Esophagus mucosa (tissue), 1 donor: ENCODE measurements around the gene C1orf35. TPM values are rescaled to one million over a fixed set of nuclear protein-coding genes. Genes with fewer than 3 reads are reported as not detected.

Source experiments
- ATAC-seq: fragments of 200-7000 bp; cut with Tn5 transposase; one replicate; pipeline ENCODE4 v1.9.1; 2020
- total RNA-seq: library from RNA; stranded (reverse); gene quantifications from one replicate; pipeline ENCODE4 v1.2.4, GENCODE V29; 2023
- donor health status: DM: yes; HTN: yes; CAD: no.

Gene C1orf35
- total RNA-seq, 1 donor from 2014 or later, result 13.9 TPM

DNA sequence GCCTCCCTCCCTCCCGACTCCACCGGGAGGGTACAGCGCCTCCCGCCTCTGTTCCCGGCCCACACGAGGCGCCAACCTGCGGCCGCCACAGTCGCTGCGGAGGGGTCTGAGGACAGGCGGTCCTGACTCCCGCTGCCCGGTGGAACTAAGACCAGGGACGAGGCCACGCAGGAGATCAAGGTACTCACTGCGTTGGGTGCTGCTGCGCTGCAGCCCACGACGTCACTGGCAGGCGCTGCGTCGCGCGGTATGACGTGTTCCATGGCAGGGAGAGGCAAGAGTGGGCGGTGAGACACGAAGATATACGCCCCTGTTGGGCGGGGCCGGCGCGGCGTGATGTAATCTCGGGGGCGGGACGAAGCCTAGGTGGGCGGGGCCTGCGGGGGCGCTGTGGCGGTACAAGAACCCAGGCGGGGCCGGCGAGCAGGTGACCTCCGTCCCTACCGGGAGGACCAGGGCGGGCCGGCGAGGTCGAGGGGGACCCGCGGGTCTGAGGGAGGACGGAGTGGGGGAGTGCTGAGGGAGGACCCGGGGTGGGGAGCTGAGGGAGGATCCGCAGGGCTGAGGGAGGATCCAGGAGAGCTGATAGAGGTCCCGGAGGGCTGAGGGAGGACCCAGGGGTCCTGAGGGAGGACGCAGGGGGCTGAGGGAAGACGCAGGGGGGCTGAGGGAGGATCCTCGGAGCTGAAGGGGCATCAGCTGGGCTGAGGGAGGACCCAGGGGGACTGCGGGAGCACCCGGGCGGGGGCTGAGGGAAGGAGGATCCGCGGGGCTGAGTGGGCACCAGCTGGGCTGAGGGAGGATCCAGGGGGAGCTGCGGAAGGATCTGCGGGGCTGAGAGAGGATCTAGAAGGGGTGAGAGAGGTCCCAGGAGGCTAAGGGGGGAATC is 6.2 kb upstream of the C1orf35 start, which contains the start of gene MRPL55:
Gene MRPL55 (minus strand): TSS at position 227 of the 889 bp plus-strand sequence. CDS start 1,039 bp downstream, outside the sequence.
- ATAC-seq, result peak; percentile 98

DNA sequence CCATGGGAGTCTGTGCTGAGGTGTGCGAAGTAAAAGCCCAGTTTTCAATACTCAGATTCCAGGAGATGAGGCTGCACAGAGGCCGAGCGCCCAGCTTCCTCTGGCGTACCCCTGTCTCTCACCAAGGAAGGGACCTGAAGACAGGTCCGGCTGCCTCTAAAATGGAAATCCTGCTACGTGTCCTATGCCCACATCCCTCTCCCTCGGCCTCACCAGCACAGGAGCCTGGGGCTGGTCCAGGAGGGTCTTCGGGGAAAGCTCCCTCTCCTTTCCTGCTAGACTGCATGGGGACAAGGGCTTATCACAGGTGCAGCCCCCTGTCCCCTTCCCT is 5.6 kb upstream of the C1orf35 start:
- ATAC-seq, result no peak

DNA sequence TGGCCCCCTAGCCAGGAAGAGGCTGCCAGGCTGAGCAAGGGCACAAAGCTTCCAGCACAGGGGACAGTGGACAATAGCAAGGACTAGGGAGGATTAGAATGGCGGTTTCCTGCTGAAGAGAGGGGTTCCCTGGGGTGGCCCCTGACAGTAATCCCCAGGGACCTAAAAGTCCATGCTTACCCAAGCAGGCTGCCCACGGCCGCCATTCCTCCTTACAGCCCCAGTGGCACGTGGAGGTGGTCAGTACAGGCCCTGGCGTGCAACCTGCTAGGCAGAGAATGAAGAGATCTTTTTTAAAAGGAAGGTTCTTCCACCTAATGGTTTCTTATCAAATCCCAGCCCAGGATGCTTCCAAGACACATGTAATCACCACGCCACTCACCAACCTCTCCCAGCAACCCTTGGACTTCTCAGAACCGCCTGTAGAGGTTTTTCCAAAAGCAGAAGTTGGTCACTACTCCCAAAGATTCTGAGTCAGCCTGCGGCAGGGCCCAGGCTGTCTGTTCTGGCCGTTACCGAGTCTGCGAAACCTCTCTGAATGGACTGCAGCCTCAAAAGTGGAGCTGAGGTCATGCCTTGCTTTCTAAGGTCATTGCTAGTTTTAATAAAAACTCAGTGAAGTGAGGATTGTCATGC is 5.0 kb upstream of the C1orf35 start:
- no peak for ATAC-seq

DNA sequence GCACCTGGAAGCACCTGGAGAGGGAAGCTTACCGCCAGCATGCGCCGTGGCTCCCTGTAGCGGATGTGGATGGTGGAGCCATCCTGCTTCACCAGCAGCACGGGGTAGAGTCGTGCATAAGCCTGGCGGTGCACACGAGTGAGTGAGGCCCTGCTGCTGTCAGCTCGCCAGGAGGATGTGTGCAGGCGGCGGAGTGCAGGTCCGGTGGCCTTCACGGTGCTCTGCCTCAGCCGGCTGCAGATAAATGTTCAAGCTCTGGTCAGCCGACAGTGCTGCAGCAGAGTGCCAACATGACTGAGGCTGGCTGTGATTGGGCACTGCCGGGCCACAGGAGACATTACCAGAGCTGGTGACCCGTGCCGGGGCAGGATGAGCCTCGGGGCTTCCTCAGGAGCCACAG is 4.5 kb upstream of the C1orf35 start:
- ATAC-seq, result no peak

DNA sequence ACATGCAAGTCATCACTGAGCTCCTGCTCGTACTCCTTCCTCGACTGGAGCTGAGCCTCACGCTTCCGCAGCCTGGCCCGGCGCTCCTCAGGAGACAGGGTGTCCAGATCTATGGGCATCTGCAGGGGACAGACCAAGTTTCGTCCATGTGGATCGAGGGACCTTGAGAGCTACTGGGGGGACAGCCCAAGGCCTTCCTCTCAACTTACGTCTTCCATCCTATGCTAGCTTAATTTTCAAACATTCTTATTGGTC is 3.6 kb upstream of the C1orf35 start:
- ATAC-seq, result no peak

DNA sequence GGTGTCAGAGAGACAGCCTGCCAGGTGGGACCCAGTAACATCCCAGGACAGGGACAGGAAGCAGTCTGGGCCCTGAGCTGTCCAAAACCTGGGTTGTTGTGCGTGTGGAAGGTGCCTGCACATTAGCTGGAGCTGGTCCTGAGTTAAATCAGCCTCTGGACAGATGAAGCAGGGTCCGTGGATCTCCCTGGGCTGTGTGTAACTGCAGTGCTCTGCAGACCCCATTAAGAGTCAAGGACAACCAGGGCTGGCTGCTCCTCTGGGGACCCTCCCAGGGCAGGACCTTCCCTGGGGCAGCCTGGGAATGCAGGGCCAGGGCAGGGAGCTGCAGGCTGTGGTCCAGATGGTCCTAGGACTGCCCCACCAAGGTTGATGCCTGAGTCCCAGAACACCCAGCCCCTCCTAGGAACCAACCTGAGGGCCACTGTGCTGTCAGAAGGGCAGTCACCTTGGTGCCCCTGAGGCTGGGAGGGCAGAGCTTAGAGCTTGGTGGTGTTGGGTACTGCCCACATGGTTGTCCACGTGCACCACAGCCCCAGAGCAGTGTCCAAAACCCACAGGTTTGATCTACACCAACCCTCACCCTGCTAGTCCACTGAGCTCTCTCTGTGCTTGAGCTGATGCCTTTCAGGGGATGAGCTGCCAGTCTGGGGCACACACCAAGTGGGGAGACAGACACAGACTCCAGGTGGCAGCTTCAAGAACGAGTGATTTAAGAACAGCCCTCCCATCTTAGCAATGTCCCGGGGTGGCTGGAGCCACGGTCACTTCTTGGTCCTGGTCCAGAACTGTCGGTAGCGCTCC is 3.1 kb upstream of the C1orf35 start:
- ATAC-seq, result no peak

DNA sequence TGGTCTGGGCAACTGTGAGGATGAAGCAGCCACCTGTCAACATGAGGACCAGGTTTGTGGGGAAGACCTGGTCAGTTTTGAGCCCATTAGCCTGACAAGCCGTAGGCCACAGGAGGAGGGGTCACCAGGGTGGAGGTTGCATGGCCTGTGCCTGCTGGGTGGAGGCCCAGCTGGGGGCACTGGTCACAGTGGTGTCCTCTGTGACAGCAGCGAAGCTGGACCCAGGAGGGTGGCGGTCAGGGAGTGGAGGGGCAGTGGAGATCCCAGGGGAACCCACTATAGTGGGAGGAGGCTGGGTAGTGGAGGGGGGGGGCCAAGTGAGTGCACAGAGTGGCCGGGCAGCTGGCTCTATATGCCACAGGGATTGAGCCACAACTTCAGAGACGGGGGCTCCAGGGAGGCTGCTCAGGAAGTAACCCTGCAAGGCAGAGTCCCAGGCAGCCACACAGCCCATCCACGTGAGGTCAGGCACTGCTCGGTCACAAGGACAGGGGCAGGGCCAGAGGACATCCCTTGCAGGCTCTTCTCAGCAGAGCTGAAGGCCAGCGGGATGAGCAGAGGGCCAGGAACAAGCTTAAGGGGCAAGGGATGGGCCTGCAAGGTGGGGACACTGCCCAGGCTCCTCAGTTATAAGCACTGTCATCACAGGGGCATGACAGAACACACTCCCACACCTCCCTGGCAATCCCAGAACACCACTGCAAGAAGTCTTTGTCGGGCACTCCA is 2.3 kb upstream of the C1orf35 start:
- ATAC-seq, result no peak

DNA sequence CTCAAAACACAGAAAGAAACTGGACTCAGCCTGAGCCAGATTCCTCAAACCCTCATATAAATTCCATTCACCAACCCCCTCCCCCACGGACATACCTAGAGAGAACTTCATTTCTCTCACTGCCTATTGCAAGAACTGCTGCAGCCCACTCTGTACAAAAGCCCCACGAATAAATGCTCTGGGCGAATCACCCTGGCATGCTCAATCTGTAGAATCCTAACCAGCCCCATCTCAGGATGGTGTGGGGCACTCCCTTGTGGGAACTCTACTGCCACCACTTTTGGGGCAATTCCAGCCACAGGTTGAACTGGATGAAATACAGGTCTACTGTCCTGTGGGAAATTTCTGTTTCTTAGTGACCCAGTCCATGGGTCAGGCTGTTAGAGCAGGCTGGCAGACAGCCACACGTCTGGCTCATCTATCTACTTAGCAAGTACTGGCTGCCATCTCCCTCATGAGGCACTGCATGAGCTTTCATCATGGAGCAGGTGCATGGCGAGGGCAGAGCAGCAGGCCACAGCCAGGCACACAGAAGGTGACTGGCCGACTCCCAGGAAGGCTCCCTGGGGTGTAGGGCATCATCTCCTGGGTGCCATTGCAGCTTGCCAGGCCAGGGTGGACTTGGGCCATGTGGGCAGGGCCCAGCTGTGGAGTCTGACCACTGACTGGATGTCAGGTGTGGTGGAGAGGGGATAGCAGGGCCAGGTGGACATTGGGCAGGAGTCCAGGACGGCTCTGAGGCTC is 1.6 kb upstream of the C1orf35 start:
- ATAC-seq, result no peak

DNA sequence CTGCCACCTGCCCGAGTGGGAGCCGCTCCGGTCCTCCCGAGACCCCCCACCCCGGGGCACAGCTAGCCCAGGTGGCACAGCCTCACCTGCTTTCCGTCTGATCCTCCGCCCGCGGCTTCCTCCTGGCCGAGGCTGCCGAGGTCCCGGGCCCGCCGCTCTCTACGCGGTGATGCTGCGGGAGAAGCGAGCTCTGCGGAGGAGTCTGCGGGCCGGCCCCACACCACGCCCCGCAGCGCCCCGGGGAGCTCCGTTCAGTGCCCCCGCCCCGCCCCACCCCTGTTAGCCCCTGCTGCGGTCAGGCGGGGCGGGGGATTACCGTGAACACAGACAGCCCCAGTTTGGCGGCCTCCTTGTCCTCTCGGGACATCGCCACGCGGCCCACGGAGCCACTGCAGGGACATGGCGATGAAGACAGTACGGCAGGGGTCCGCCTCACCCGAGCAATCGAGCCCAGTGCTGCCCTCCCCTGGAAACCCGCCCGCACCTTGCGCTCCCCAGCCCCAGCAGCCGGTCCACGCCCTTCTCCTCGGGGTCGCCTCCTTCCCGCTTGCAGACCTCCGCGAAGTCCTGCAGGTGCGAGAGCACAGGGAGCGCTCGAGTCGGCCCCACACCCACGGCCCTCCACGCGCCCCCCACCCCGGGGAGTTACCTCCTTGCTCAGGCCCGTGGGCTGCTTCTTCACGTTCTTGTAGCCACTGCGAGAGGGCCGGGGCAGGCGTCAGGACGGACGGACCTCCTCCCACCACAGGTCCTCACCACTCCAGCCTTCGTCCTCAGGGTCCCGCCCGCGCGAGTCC is 933 bp downstream of the C1orf35 start:
- ATAC-seq, result peak; percentile 44

DNA sequence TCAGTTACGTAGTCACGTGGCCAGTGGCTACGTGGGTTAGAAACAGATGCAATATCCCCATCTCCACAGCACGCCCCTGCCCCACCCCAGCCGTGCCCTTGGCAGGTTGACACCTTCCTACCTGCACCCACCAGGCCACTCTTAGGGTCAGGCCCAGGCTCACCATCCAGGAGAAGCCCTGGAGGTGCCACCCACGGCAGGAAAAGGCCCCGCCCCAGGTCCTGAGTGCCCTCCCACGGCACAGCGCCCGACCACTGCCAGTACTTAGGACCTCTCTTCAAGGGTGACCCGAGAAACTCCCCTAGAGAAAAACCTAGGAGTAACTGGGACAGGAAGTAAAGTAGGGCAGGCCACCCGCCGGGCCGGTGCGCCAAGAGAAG is 1.5 kb downstream of the C1orf35 start:
- ATAC-seq, result peak; percentile 7

DNA sequence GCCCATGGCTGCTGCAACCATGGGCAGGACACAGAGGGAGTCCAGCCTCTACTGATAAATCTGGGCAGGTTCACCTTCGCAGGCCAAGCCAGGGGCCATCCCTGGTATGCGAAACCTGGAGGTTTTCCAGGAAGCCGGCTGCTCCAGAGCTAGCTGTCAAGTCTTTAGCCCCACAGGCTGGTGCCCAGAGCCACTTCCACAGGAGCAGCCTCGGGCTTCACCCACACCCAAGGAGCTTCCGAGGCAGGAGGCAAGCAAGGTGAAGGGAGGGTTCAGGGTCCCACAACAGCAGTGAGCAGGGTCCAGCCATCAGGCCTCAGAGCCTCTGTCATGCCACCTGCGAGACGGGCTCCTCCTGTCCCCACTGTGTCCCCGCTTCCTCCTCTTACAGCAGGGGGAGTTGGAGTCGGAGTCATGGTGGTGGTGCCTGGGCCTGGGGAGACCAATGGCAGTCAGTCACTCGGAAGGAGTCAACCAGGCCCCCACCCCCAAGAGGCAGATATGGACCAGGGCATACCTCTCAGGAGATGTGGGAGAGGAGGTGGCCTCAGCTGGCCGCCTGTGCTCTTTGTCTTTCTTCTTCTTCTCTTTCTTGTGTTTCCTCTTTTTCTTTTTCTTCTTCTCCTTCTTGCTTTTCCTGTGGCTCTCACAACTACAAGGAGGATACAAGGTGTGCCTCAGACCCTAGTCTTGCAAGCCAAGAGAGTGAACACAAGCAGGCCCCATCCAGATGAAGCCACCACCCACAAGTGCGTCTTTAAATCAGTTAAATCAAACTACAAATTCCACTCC is 2.1 kb downstream of the C1orf35 start:
- ATAC-seq, result no peak

DNA sequence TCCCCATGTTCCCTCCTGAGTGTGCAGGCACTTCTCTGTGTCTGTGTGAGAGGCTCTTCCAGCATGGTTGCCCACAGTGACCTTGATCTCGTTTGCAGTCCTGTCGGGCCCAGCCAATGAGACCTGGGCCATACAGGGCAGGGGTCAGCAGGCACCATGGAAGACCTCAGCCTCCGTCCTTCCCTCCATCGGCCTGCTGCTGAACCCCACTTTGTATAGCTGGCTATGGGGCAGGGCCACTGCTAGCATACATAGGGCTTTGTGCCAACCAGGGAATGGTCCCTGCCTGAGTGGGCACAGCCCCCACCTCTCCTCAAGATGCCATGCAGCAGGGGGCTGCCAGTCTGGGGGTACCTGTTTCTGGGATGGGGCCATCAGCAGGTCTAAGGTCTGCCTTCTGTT is 3.8 kb downstream of the C1orf35 start:
- no peak for ATAC-seq

DNA sequence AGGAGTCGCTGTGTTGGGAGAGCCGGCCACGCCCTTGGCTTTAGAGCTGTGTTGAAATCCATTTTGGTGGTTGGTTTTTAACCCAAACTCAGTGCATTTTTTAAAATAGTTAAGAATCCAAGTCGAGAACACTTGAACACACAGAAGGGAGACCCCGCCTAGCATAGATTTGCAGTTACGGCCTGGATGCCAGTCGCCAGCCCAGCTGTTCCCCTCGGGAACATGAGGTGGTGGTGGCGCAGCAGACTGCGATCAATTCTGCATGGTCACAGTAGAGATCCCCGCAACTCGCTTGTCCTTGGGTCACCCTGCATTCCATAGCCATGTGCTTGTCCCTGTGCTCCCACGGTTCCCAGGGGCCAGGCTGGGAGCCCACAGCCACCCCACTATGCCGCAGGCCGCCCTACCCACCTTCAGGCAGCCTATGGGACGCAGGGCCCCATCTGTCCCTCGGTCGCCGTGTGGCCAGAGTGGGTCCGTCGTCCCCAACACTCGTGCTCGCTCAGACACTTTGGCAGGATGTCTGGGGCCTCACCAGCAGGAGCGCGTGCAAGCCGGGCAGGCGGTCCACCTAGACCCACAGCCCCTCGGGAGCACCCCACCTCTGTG is 4.7 kb downstream of the C1orf35 start:
- no peak for ATAC-seq

DNA sequence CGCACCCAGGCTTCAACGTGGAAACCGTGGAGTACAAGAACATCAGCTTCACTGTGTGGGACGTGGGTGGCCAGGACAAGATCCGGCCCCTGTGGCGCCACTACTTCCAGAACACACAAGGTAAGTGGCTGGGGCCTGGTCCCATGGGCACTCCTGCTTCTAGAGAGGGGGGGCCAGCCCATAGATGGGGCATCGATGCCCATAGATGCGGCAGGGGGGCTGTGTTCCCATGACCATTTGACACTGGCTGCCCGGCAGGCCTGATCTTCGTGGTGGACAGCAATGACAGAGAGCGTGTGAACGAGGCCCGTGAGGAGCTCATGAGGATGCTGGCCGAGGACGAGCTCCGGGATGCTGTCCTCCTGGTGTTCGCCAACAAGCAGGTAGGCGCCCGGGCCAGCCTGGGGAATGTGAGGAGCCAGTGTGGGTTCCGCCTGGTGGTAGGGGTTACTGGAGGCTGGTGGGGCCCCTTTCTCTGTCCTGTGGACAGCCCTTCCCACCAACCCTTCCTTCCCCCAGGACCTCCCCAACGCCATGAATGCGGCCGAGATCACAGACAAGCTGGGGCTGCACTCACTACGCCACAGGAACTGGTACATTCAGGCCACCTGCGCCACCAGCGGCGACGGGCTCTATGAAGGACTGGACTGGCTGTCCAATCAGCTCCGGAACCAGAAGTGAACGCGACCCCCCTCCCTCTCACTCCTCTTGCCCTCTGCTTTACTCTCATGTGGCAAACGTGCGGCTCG is 5.6 kb downstream of the C1orf35 start:
- ATAC-seq, result no peak

DNA sequence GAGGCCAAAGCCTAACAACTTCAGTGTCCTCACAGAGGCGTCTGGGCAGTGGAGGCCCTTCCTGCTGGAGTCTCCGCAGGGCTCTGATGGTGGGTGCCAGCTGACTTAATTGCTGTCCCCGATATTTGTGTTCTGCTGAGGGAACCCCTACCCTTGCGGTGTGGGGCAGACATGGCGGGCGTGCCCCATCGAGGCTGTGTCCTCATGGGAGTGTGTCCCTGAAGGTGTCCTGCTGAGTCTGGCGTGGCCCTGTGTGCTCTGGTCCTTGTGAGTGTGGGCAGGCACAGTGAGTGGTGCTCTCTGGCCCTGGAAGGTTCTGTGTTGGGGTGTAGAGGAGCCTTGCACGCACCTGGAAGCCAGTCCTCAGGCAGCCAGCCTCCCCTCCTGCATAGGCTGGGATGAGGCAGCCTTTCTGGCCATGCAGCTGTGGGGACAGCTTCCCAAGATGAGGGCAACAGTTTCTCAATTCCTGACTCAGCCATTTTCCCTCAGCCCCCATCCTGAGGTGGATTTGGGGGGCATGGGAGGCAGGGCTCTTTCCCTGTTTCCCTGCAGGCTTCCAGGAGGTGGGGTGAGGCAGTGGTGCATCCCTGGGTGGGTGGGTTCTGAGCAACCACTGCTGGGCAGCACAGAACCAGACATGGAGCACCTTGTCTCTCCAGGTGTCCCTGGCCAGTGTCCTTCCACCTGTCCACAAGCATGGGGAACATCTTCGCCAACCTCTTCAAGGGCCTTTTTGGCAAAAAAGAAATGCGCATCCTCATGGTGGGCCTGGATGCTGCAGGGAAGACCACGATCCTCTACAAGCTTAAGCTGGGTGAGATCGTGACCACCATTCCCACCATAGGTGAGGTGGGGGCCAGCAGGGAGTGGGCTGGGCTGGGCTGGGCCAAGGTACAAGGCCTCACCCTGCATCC is 6.5 kb downstream of the C1orf35 start:
- ATAC-seq, result no peak

DNA sequence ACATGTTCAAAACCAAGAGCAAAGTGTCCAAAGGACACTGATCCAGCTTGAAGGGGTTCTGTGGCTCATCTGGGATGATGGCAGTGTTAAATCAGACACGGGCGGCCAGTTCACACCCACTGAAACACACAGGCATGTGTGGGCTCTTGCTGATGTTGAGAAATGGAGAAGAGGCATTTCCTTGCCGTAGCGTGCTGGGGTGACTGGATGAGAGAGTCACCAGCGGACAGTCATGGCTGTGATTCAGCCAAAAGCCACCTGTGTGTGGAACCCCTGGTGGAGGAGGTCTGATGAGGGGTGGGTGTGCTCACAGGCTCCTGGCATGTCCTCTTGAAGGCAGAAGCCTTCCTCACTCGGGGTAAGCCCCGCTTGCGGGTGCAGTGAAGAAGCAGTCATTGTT is 7.2 kb downstream of the C1orf35 start:
- ATAC-seq, result no peak

DNA sequence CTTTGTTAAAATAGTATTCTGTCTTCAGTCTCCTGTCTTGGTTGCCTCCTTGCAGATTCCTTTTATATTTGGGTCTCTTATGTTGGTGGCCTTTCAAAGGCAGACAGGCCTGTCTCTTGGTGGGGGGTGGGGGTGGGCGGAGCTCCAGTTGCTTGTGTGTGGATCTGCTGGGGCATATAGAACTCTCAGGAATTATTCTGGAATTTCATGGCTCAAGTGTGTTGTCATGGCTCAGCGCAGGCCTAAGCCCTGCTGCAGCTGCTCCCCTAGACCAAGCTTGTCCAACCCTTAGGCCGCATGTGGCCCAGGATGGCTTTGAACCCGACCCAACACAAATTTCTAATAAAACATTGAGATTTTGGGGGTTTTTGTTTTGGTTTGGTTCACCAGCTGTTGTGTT is 8.0 kb downstream of the C1orf35 start:
- no peak for ATAC-seq

DNA sequence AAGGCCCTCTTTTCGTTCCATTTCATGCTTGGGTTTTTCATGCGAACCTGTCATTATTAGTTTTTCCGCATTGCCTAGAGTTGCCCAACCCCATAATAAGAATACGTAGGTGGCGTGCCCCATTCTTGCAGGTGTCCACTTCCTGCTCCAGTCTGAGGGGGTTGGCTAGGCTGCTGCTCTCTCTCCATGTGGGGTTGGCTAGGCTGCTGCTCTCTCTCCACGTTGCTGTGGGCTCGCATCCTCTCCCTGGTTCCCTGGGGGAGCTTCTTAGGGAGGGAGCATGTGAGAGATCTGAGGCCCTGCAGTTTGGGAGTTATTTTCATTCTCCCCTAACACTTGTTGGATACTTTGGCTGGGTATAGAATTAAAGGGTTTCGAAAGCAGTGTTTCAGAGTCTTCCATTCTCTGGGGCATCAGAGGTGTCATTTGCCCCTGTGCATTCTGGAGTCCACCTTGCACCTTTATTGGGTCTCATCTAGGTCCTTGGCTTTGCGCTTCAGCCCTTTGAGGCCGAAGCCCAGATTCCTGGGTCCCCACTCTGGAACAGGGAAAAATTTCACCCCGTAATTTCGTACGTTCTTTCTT is 8.6 kb downstream of the C1orf35 start:
- no peak for ATAC-seq
